ENCODE results near the gene CYSTM1. TPM values are rescaled to one million over a fixed set of nuclear protein-coding genes. Genes with fewer than 3 reads are reported as not detected.

Gene CYSTM1
- total and polyA plus RNA-seq, 2 of the 8 experiments (the other 6 are each of a cell fraction or from before 2014, with no cell fraction given), result 25.0 to 47.8 TPM

- TF ChIP-seq ZNF274 (IDR thresholded peaks at IDR 0.05; ENCODE audit: borderline replicate concordance, extremely low read depth, low read length) (no peak), E2F6 (IDR thresholded peaks at IDR 0.05) (no peak), SRF (IDR thresholded peaks at IDR 0.05; ENCODE audit: low read depth, low read length) (no peak), EZH2 (IDR thresholded peaks at IDR 0.05; ENCODE audit: low read depth, low read length, severe bottlenecking) (no peak), CTBP2 (IDR thresholded peaks at IDR 0.05; ENCODE audit: borderline replicate concordance, insufficient read depth, insufficient read length, low read length) (no peak), SP2 (IDR thresholded peaks at IDR 0.05; ENCODE audit: low read length) (no peak), RBBP5 (IDR thresholded peaks at IDR 0.05; ENCODE audit: borderline replicate concordance, low read depth, low read length) (peak; percentile 25; the same call in 1 of the 2 replicates), NRF1 (IDR thresholded peaks at IDR 0.05; ENCODE audit: low read depth, low read length) (peak; percentile 17; the same call in 1 of the 2 replicates), GTF2F1 (IDR thresholded peaks at IDR 0.05; ENCODE audit: borderline replicate concordance, low read depth, low read length) (no peak)
These were observed at the start of gene CYSTM1 (continued) for GRCh38 chr5:140174465-140175366.

Data from H1 (cell line).